WI38 (cell line): Measurements from ENCODE around the gene HIVEP2.

Experiments
- H3K4me3 ChIP-seq: 2 replicates; pipeline ENCODE4 v1.5.1; 2011; ENCODE audit warnings: low read depth, mild to moderate bottlenecking, control low read depth, low read length
- CTCF ChIP-seq: IDR thresholded peaks from 2 replicates; pipeline ENCODE4 v1.5.1; 2012; ENCODE audit warnings: low read depth, mild to moderate bottlenecking, control low read depth, low read length

HIVEP2 gene

GRCh38 chr6:142863981-142864380 lies 81.0 kb downstream of the HIVEP2 start:
- no peak overlapping the region for H3K4me3 ChIP-seq
- TF ChIP-seq CTCF = no peak

- H3K4me3 ChIP-seq = no peak overlapping the region
- TF ChIP-seq CTCF = no peak
Measured at GRCh38 chr6:142861711-142862110, 83.3 kb downstream of the HIVEP2 start.

GRCh38 chr6:142860498-142860897 lies 84.5 kb downstream of the HIVEP2 start:
- H3K4me3 ChIP-seq = no peak overlapping the region
- TF ChIP-seq CTCF = no peak

GRCh38 chr6:142857796-142858555 lies 87.0 kb downstream of the HIVEP2 start:
- no peak overlapping the region for H3K4me3 ChIP-seq
- TF ChIP-seq CTCF = no peak

- TF ChIP-seq CTCF = no peak
- no peak overlapping the region for H3K4me3 ChIP-seq
Measured at GRCh38 chr6:142857233-142857761, 87.7 kb downstream of the HIVEP2 start.

- no peak for TF ChIP-seq CTCF
- H3K4me3 ChIP-seq = no peak overlapping the region
Measured at GRCh38 chr6:142856624-142857232, 88.2 kb downstream of the HIVEP2 start.
